ENCODE measurements around the gene CNTN6. TPM values are rescaled to one million over a fixed set of nuclear protein-coding genes. Genes with fewer than 3 reads are reported as not detected.

The CNTN6 gene
- total and polyA plus RNA-seq, 12 donors, result 0.01 to 0.22 (median 0.11) TPM; not detected in 9

- Histone ChIP-seq H3K9me3 (peaks cover 0 to 3% (median 0%) of the 10 kb centered on the region in 11 donors), H3K4me3 (no peak overlapping the region), H3K27me3 (no peaks in the 10 kb centered on the region), H3K36me3 (no peaks in the 10 kb centered on the region), H3K4me1 (peaks cover 0 to 10% (median 0%) of the 10 kb centered on the region in 9 donors), H3K27ac (no peak overlapping the region)
- intact Hi-C loops (cut with DNase I), result no loop called here
- DNase-seq (no peak), ATAC-seq (no peak)
- no peak for TF ChIP-seq CTCF (IDR thresholded peaks at IDR 0.05)
- WGBS, 2 donors, result 68 to 83% methylated on average over 1 of the region's 1 CpG
Observed at GRCh38 chr3:1057436-1057835, 35.4 kb upstream of the CNTN6 start.

- no peak for DNase-seq
- H3K27ac ChIP-seq, result no peak overlapping the region
- no peaks in the 10 kb centered on the region for H3K36me3 ChIP-seq
- H3K27me3 ChIP-seq, result peaks cover 0 to 4% (median 0%) of the 10 kb centered on the region in 7 donors
- H3K4me3 ChIP-seq, result no peak overlapping the region
- TF ChIP-seq CTCF (IDR thresholded peaks at IDR 0.05), result no peak
- ATAC-seq, result no peak
- intact Hi-C loops (cut with DNase I), result no loop called here
- no peaks in the 10 kb centered on the region for H3K4me1 ChIP-seq
- H3K9me3 ChIP-seq, result peaks cover 0 to 11% (median 0%) of the 10 kb centered on the region in 11 donors
- WGBS, 2 donors, result 77 to 81% methylated on average over 4 of the region's 4 CpGs
Observed at GRCh38 chr3:1068985-1069384, 23.8 kb upstream of the CNTN6 start.

- 79 to 81% methylated on average over 5 of the region's 5 CpGs for WGBS, 2 donors
- intact Hi-C loops (cut with DNase I), result no loop called here
Observed at GRCh38 chr3:1072041-1072440, 20.8 kb upstream of the CNTN6 start.

GRCh38 chr3:1079662-1080061, 13.2 kb upstream of the CNTN6 start:
- no peak overlapping the region for H3K4me3 ChIP-seq
- no peak for TF ChIP-seq CTCF (IDR thresholded peaks at IDR 0.05)
- intact Hi-C loops (cut with DNase I), result loop anchor here in 5 of 10 donors (5.0 to 10.0 kb wide), 2 partner anchors 1935 to 1938 kb away; no protein-coding TSS in a partner anchor
- peaks cover 0 to 4% (median 0%) of the 10 kb centered on the region in 7 donors for H3K27me3 ChIP-seq
- no peaks in the 10 kb centered on the region for H3K36me3 ChIP-seq
- ATAC-seq (no peak), DNase-seq (no peak)
- H3K27ac ChIP-seq, result no peak overlapping the region
- H3K9me3 ChIP-seq, result no peaks in the 10 kb centered on the region
- H3K4me1 ChIP-seq, result no peaks in the 10 kb centered on the region

More at GRCh38 chr3:1072041-1072440, 20.8 kb upstream of the CNTN6 start:
- peaks cover 0 to 6% (median 0%) of the 10 kb centered on the region in 11 donors for H3K9me3 ChIP-seq
- DNase-seq (no peak), ATAC-seq (no peak)
- no peaks in the 10 kb centered on the region for H3K4me1 ChIP-seq
- no peaks in the 10 kb centered on the region for H3K36me3 ChIP-seq
- H3K27me3 ChIP-seq, result peaks cover 0 to 4% (median 0%) of the 10 kb centered on the region in 7 donors
- no peak overlapping the region for H3K4me3 ChIP-seq
- TF ChIP-seq CTCF (IDR thresholded peaks at IDR 0.05), result no peak
- no peak overlapping the region for H3K27ac ChIP-seq

Measured in heart right ventricle (tissue), 16 donors.